K562 (cell line): Measurements from ENCODE around the gene SYCE1. TPM values are rescaled to one million over a fixed set of nuclear protein-coding genes. Genes with fewer than 3 reads are reported as not detected.

Experiments used
- ATAC-seq: fragments of 200-7000 bp; cut with Tn5 transposase; 3 replicates; pipeline ENCODE4 v1.9.1; 2020; ENCODE audit warnings: moderate library complexity
- BruUV-seq: library from RNA; stranded (reverse); fragments of 400-500 nt; replicated peaks from 2 replicates; lab custom pipeline; 2021; lab: Mats Ljungman, UMichigan
- CTCF ChIA-PET: fragments of 300-600 bp; formaldehyde crosslinking; extraction: SDS; loops from one replicate; lab custom pipeline; 2021; ENCODE audit warnings: low intra/inter-chr PET ratio; lab: Yijun Ruan, JAX
- POLR2A ChIA-PET: fragments of 300-600, 350-650 bp; sonication (Branson Sonifier 250); formaldehyde crosslinking; extraction: SDS; loops from one replicate; lab custom pipeline; 2021; ENCODE audit warnings: antibody characterized with exemption, inconsistent platforms; lab: Yijun Ruan, JAX
- DNase-seq, 4 experiments: peaks; one replicate each; pipeline versions ENCODE4 v3.0.0 to v3.0.0-alpha.2; 2011 to 2018; ENCODE audit warnings: low spot score in 3 of 4, mixed read lengths in 3 of 4; ENCODE audit errors: extremely low read depth in 1 of 4
- FAIRE-seq: peaks from 2 replicates; lab custom pipeline; 2011; peaks lifted over from hg19 to GRCh38; lab: Jason Lieb, UNC
- H2AFZ ChIP-seq: 2 replicates; pipeline ENCODE4 v1.6.0; 2011; ENCODE audit warnings: low read depth, low read length, control low read depth, inconsistent platforms
- H3K27ac ChIP-seq: fragments of 200-600 bp; 3 replicates; pipeline ENCODE4 v1.8.0; 2011; ENCODE audit warnings: low read depth, mild to moderate bottlenecking, control low read depth, inconsistent platforms, low read length, moderate library complexity, mixed read lengths; ENCODE audit errors: extremely low read depth
- H3K27me3 ChIP-seq, 2 experiments: fragments of 300-600 bp in 1 of 2; 2 replicates in 1 of 2; 3 replicates in 1 of 2; pipeline versions ENCODE4 v1.6.0 to v1.8.0; 2011; ENCODE audit warnings: inconsistent platforms in 2 of 2, low read length in 2 of 2, mild to moderate bottlenecking in 1 of 2, mixed read lengths in 1 of 2, moderate library complexity in 1 of 2; ENCODE audit not compliant: control insufficient read depth in 2 of 2, insufficient read depth in 2 of 2
- H3K36me3 ChIP-seq: fragments of 300-600 bp; 3 replicates; pipeline ENCODE4 v1.8.0; 2011; ENCODE audit warnings: mild to moderate bottlenecking, low read length, inconsistent platforms; ENCODE audit not compliant: control insufficient read depth, insufficient read depth
- H3K4me1 ChIP-seq, 2 experiments: fragments of 200-600 bp in 1 of 2; replicated peaks in 1 of 2; 2 replicates in 1 of 2; 3 replicates in 1 of 2; pipeline versions ENCODE4 v1.5.1 to v1.8.0; 2011; ENCODE audit warnings: inconsistent platforms in 2 of 2, low read length in 2 of 2, mild to moderate bottlenecking in 1 of 2, mixed read lengths in 1 of 2, moderate library complexity in 1 of 2; ENCODE audit not compliant: control insufficient read depth in 2 of 2, insufficient read depth in 2 of 2
- H3K4me2 ChIP-seq: 2 replicates; pipeline ENCODE4 v1.6.1; 2011; ENCODE audit warnings: low read length, control low read depth, inconsistent platforms, mixed read lengths; ENCODE audit not compliant: insufficient read depth
- H3K4me3 ChIP-seq: fragments of 200-600 bp; sonication (generic), shearing (Covaris generic); 2 replicates; pipeline ENCODE4 v1.5.1; 2016; ENCODE audit warnings: control low read depth, inconsistent platforms
- H3K79me2 ChIP-seq: fragments of 200-600 bp; 3 replicates; pipeline ENCODE4 v1.8.0; 2011; ENCODE audit warnings: low read length, inconsistent platforms; ENCODE audit not compliant: control insufficient read depth, insufficient read depth
- H3K9ac ChIP-seq, 2 experiments: 2 replicates each; pipeline versions ENCODE4 v1.6.0 to v1.6.1; 2011; ENCODE audit warnings: low read depth in 2 of 2, low read length in 2 of 2, control low read depth in 1 of 2, inconsistent platforms in 1 of 2, mild to moderate bottlenecking in 1 of 2, mixed read lengths in 1 of 2; ENCODE audit not compliant: insufficient read depth in 1 of 2
- H3K9me1 ChIP-seq: one replicate; pipeline ENCODE4 v1.6.0; 2011; ENCODE audit warnings: inconsistent platforms, mild to moderate bottlenecking, low read length, moderate library complexity; ENCODE audit not compliant: control insufficient read depth, insufficient read depth
- H3K9me3 ChIP-seq: replicated peaks from 2 replicates; pipeline ENCODE4 v1.5.1; 2011; ENCODE audit warnings: low read depth, low read length, inconsistent platforms; ENCODE audit not compliant: control insufficient read depth, insufficient read depth
- H4K20me1 ChIP-seq: replicated peaks from 2 replicates; pipeline ENCODE4 v1.6.1; 2011; ENCODE audit warnings: low read length, inconsistent platforms, mixed read lengths; ENCODE audit not compliant: control insufficient read depth, insufficient read depth
- HMG20B ChIP-seq: fragments of 250-450 bp; sonication (Bioruptor Pico); IDR thresholded peaks from 2 replicates; pipeline ENCODE4 v1.5.0; 2021; ENCODE audit warnings: mild to moderate bottlenecking
- WHSC1 ChIP-seq: IDR thresholded peaks from one replicate; pipeline ENCODE4 v1.6.1; 2012; ENCODE audit warnings: low read length, control low read depth, inconsistent platforms
- ZNF3 ChIP-seq: fragments of 250-450 bp; sonication (Bioruptor Pico); IDR thresholded peaks from 2 replicates; pipeline ENCODE4 v1.5.0; 2021; ENCODE audit warnings: mild to moderate bottlenecking, moderate library complexity
- ZNF436 ChIP-seq: fragments of 250-450, 450-650 bp; sonication (Bioruptor Pico); formaldehyde crosslinking; IDR thresholded peaks from 2 replicates; pipeline ENCODE4 v1.7.0; 2020; ENCODE audit warnings: mild to moderate bottlenecking
- ZNF644 ChIP-seq: fragments of 200-800 bp; sonication (Bioruptor generic); IDR thresholded peaks from 2 replicates; pipeline ENCODE4 v1.6.1; 2016; ENCODE audit warnings: low read depth, missing genetic modification characterization, missing compliant biosample characterization
- WGBS: fragments of 100-300 bp; shearing (Covaris generic); methylation state at CpG from one replicate; pipeline ENCODE4 v1.1.6; 2016; ENCODE audit warnings: low coverage, mixed read lengths; ENCODE audit not compliant: insufficient coverage; ENCODE audit errors: missing lambda C conversion rate; 5-methylcytosine and 5-hydroxymethylcytosine counted together
- in situ Hi-C: fragments of 300-500 bp; cut with MboI; formaldehyde crosslinking; loops from 4 replicates; pipeline ENCODE4 v1.15.0; 2018; ENCODE audit warnings: inconsistent platforms, mixed read lengths
- intact Hi-C: fragments of 100-400 bp; cut with micrococcal nuclease; formaldehyde crosslinking; loops from 2 replicates; pipeline ENCODE4 v1.14.2; 2022
- polyA plus RNA-seq, 8 experiments: library from polyadenylated mRNA; depleted of rRNA in 4 of 8; stranded (reverse) in 5 of 8; unstranded in 3 of 8; fragments of >200 nt; fragmentation: Nextera tagmentation in 2 of 8; fragmentation: Illumina TruSeq in 1 of 8; extraction: Ambion mirVana in 2 of 8; extraction: Trizol in 1 of 8; gene quantifications; 2 replicates each; pipeline versions ENCODE4 v1.2.1 to v1.2.3, GENCODE V29; 2011 to 2014; ENCODE audit warnings: inconsistent platforms in 1 of 8, missing spikeins in 1 of 8
- total RNA-seq, 7 experiments: library from RNA; depleted of rRNA in 6 of 7; stranded (reverse); fragments of >200 nt in 6 of 7; fragmentation: Illumina TruSeq in 2 of 7; extraction: Trizol in 2 of 7; gene quantifications; 2 replicates each; pipeline versions ENCODE4 v1.2.1 to v1.2.3, GENCODE V29; 2011 to 2021; ENCODE audit warnings: low replicate concordance in 1 of 7
- TF ChIP-seq, protein P1 (sequence below): sonication (generic); formaldehyde crosslinking; IDR thresholded peaks from 2 replicates; pipeline ENCODE4 v1.8.0; 2022; ENCODE audit warnings: mild to moderate bottlenecking, missing genetic modification reagents, borderline replicate concordance

SYCE1 gene
- total and polyA plus RNA-seq, 9 of the 15 experiments (the other 6 are each of a cell fraction or from before 2014, with no cell fraction given) = not detected

- TF ChIP-seq, protein P1, sequence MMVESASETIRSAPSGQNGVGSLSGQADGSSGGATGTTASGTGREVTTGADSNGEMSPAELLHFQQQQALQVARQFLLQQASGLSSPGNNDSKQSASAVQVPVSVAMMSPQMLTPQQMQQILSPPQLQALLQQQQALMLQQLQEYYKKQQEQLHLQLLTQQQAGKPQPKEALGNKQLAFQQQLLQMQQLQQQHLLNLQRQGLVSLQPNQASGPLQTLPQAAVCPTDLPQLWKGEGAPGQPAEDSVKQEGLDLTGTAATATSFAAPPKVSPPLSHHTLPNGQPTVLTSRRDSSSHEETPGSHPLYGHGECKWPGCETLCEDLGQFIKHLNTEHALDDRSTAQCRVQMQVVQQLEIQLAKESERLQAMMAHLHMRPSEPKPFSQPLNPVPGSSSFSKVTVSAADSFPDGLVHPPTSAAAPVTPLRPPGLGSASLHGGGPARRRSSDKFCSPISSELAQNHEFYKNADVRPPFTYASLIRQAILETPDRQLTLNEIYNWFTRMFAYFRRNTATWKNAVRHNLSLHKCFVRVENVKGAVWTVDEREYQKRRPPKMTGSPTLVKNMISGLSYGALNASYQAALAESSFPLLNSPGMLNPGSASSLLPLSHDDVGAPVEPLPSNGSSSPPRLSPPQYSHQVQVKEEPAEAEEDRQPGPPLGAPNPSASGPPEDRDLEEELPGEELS (CRISPR knock-in tag) = no peak
- no peak for TF ChIP-seq HMG20B (CRISPR knock-in tag)
Observed at GRCh38 chr10:133565441-133566294, at the start of gene SYCE1 (continued).

DNA sequence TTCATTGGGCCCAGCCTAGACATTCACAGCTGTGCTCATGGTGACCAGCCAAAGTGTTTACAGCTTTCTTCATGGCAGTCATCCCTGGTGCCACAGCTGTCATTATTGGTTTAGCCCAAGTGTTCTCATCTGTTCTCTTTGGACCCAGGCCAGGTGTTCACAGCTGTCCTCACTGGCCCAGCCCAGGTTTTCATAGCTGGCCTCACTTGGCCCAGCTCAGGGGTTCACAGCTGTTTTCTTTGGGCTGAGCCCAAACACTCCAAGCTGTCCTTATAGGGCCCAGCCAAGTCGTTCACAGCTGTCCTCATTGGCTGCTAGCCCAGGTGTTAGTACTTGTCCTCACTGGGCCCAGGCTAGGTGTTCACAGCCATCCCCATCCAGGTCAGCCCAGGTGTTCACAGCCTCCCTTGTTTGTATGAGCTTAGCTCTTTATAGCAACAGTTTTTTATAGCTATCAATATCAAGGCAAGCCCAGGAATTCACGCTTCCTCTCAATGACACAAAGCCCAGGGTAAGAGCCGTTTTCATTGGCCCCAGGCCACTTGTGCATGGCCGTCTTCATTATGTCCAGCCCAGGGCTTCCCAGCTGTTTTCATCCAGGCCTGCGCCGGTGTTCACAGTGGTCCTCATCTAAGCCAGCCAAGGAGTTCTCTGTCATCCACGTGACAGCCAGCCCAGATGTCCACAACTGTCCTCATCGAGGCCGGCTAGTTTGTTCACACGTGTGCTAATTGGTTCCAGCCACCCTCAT, 49.6 kb upstream of the SYCE1 start:
- WGBS = 4% methylated on average over 8 of the region's 10 CpGs
- Histone ChIP-seq H4K20me1 (no peaks in the 10 kb centered on the region), H3K27ac (no peak overlapping the region), H3K79me2 (no peaks in the 10 kb centered on the region), H3K4me3 (no peak overlapping the region), H3K9ac (no peak overlapping the region), H3K4me1 (no peaks in the 10 kb centered on the region), H3K27me3 (no peaks in the 10 kb centered on the region), H3K9me3 (no peaks in the 10 kb centered on the region), H3K9me1 (no peaks in the 10 kb centered on the region), H2AFZ (no peak overlapping the region), H3K4me2 (no peak overlapping the region), H3K36me3 (no peaks in the 10 kb centered on the region)
- in situ Hi-C loops = no loop called here
- TF ChIP-seq ZNF644 (tag) (no peak), WHSC1 (no peak), ZNF436 (CRISPR knock-in tag) (no peak), ZNF3 (CRISPR knock-in tag) (no peak)
- TF ChIP-seq, protein P1 (CRISPR knock-in tag) = no peak
- no TSS peak for BruUV-seq
- no peak for DNase-seq
- ChIA-PET POLR2A (interaction anchor here (0.9 kb wide), 1 partner anchor 9 kb away, joined by 4 read pairs; no protein-coding TSS in a partner anchor), CTCF (no interaction called here)
- FAIRE-seq = no peak
- intact Hi-C loops = no loop called here
- ATAC-seq = no peak
